ENCODE measurements around the gene NPFFR1.

Gene NPFFR1

GRCh38 chr10:70286616-70287015, 2.8 kb upstream of the NPFFR1 start:
- Histone ChIP-seq H3K9me3 (ENCODE audit: low read depth, low read length) (no peaks in the 10 kb centered on the region), H3K4me3 (no peak overlapping the region), H3K36me3 (ENCODE audit: insufficient read depth, low read length) (no peaks in the 10 kb centered on the region), H3K9ac (ENCODE audit: insufficient read length) (no peak overlapping the region), H3K27ac (no peak overlapping the region)
- no peak for DNase-seq (ENCODE audit: low read depth, low spot score)
- TF ChIP-seq EZH2 (IDR thresholded peaks at IDR 0.05) (no peak), FOXP2 (optimal IDR thresholded peaks at IDR 0.05; ENCODE audit: control extremely low read depth, extremely low read length, insufficient read depth) (no peak), POLR2AphosphoS5 (IDR thresholded peaks at IDR 0.05; ENCODE audit: borderline replicate concordance, low read depth, low read length) (no peak)

GRCh38 chr10:70285476-70285831, 1.6 kb upstream of the NPFFR1 start:
- no peaks in the 10 kb centered on the region for H3K9me3 ChIP-seq (ENCODE audit: low read depth, low read length)
- no peak overlapping the region for H3K4me3 ChIP-seq
- H3K9ac ChIP-seq (ENCODE audit: insufficient read length), result no peak overlapping the region
- H3K36me3 ChIP-seq (ENCODE audit: insufficient read depth, low read length), result no peaks in the 10 kb centered on the region
- no peak for DNase-seq (ENCODE audit: low read depth, low spot score)
- no peak for TF ChIP-seq FOXP2 (optimal IDR thresholded peaks at IDR 0.05; ENCODE audit: control extremely low read depth, extremely low read length, insufficient read depth)
- no peak for TF ChIP-seq EZH2 (IDR thresholded peaks at IDR 0.05)
- no peak for TF ChIP-seq POLR2AphosphoS5 (IDR thresholded peaks at IDR 0.05; ENCODE audit: borderline replicate concordance, low read depth, low read length)
- H3K27ac ChIP-seq, result no peak overlapping the region

GRCh38 chr10:70284542-70285475, 1.0 kb upstream of the NPFFR1 start:
- Histone ChIP-seq H3K9ac (ENCODE audit: insufficient read length) (no peak overlapping the region), H3K4me3 (no peak overlapping the region), H3K9me3 (ENCODE audit: low read depth, low read length) (no peaks in the 10 kb centered on the region), H3K36me3 (ENCODE audit: insufficient read depth, low read length) (no peaks in the 10 kb centered on the region), H3K27ac (no peak overlapping the region)
- TF ChIP-seq EZH2 (IDR thresholded peaks at IDR 0.05), result no peak
- no peak for TF ChIP-seq FOXP2 (optimal IDR thresholded peaks at IDR 0.05; ENCODE audit: control extremely low read depth, extremely low read length, insufficient read depth)
- no peak for TF ChIP-seq POLR2AphosphoS5 (IDR thresholded peaks at IDR 0.05; ENCODE audit: borderline replicate concordance, low read depth, low read length)
- DNase-seq (ENCODE audit: low read depth, low spot score), result no peak

- Histone ChIP-seq H3K9ac (ENCODE audit: insufficient read length) (no peak overlapping the region), H3K9me3 (ENCODE audit: low read depth, low read length) (no peaks in the 10 kb centered on the region), H3K27ac (no peak overlapping the region), H3K4me3 (no peak overlapping the region), H3K36me3 (ENCODE audit: insufficient read depth, low read length) (no peaks in the 10 kb centered on the region)
- TF ChIP-seq POLR2AphosphoS5 (IDR thresholded peaks at IDR 0.05; ENCODE audit: borderline replicate concordance, low read depth, low read length) (no peak), FOXP2 (optimal IDR thresholded peaks at IDR 0.05; ENCODE audit: control extremely low read depth, extremely low read length, insufficient read depth) (no peak), EZH2 (IDR thresholded peaks at IDR 0.05) (no peak)
- no peak for DNase-seq (ENCODE audit: low read depth, low spot score)
Measured at GRCh38 chr10:70283071-70283444, 746 bp downstream of the NPFFR1 start.

- H3K9ac ChIP-seq (ENCODE audit: insufficient read length), result no peak overlapping the region
- TF ChIP-seq POLR2AphosphoS5 (IDR thresholded peaks at IDR 0.05; ENCODE audit: borderline replicate concordance, low read depth, low read length) (no peak), EZH2 (IDR thresholded peaks at IDR 0.05) (no peak), FOXP2 (optimal IDR thresholded peaks at IDR 0.05; ENCODE audit: control extremely low read depth, extremely low read length, insufficient read depth) (no peak)
- H3K9me3 ChIP-seq (ENCODE audit: low read depth, low read length), result no peaks in the 10 kb centered on the region
- no peak overlapping the region for H3K4me3 ChIP-seq
- H3K27ac ChIP-seq, result no peak overlapping the region
- no peak for DNase-seq (ENCODE audit: low read depth, low spot score)
- H3K36me3 ChIP-seq (ENCODE audit: insufficient read depth, low read length), result no peaks in the 10 kb centered on the region
Measured at GRCh38 chr10:70281609-70282008, 2.2 kb downstream of the NPFFR1 start.

- TF ChIP-seq POLR2AphosphoS5 (IDR thresholded peaks at IDR 0.05; ENCODE audit: borderline replicate concordance, low read depth, low read length), result no peak
- TF ChIP-seq FOXP2 (optimal IDR thresholded peaks at IDR 0.05; ENCODE audit: control extremely low read depth, extremely low read length, insufficient read depth), result no peak
- TF ChIP-seq EZH2 (IDR thresholded peaks at IDR 0.05), result no peak
- no peak for DNase-seq (ENCODE audit: low read depth, low spot score)
- Histone ChIP-seq H3K9me3 (ENCODE audit: low read depth, low read length) (no peaks in the 10 kb centered on the region), H3K27ac (no peak overlapping the region), H3K36me3 (ENCODE audit: insufficient read depth, low read length) (no peaks in the 10 kb centered on the region), H3K9ac (ENCODE audit: insufficient read length) (no peak overlapping the region), H3K4me3 (no peak overlapping the region)
Measured at GRCh38 chr10:70280099-70280498, 3.7 kb downstream of the NPFFR1 start.

GRCh38 chr10:70277396-70278030, 6.3 kb downstream of the NPFFR1 start:
- DNase-seq (ENCODE audit: low read depth, low spot score), result no peak
- Histone ChIP-seq H3K9me3 (ENCODE audit: low read depth, low read length) (no peaks in the 10 kb centered on the region), H3K36me3 (ENCODE audit: insufficient read depth, low read length) (no peaks in the 10 kb centered on the region), H3K4me3 (no peak overlapping the region), H3K27ac (no peak overlapping the region), H3K9ac (ENCODE audit: insufficient read length) (no peak overlapping the region)
- TF ChIP-seq EZH2 (IDR thresholded peaks at IDR 0.05), result no peak
- no peak for TF ChIP-seq POLR2AphosphoS5 (IDR thresholded peaks at IDR 0.05; ENCODE audit: borderline replicate concordance, low read depth, low read length)
- no peak for TF ChIP-seq FOXP2 (optimal IDR thresholded peaks at IDR 0.05; ENCODE audit: control extremely low read depth, extremely low read length, insufficient read depth)

- Histone ChIP-seq H3K4me3 (no peak overlapping the region), H3K9me3 (ENCODE audit: low read depth, low read length) (no peaks in the 10 kb centered on the region), H3K27ac (no peak overlapping the region), H3K36me3 (ENCODE audit: insufficient read depth, low read length) (no peaks in the 10 kb centered on the region), H3K9ac (ENCODE audit: insufficient read length) (no peak overlapping the region)
- TF ChIP-seq POLR2AphosphoS5 (IDR thresholded peaks at IDR 0.05; ENCODE audit: borderline replicate concordance, low read depth, low read length) (no peak), EZH2 (IDR thresholded peaks at IDR 0.05) (no peak), FOXP2 (optimal IDR thresholded peaks at IDR 0.05; ENCODE audit: control extremely low read depth, extremely low read length, insufficient read depth) (no peak)
- DNase-seq (ENCODE audit: low read depth, low spot score), result no peak
Measured at GRCh38 chr10:70274643-70275042, 9.2 kb downstream of the NPFFR1 start.
